Kidney epithelial cell (primary cell): ENCODE data around the gene NCKAP5. TPM values are rescaled to one million over a fixed set of nuclear protein-coding genes. Genes with fewer than 3 reads are reported as not detected.

ENCODE experiments used
- DNase-seq: peaks from one replicate; pipeline ENCODE4 v3.0.0-alpha.2; 2010; ENCODE audit warnings: low read depth
- H3K27me3 ChIP-seq: 2 replicates; pipeline ENCODE4 v1.6.0; 2011; ENCODE audit warnings: low read length; ENCODE audit not compliant: control insufficient read depth, insufficient read depth
- H3K36me3 ChIP-seq: 2 replicates; pipeline ENCODE4 v1.5.1; 2011; ENCODE audit warnings: low read length; ENCODE audit not compliant: control insufficient read depth, insufficient read depth
- H3K4me3 ChIP-seq: 2 replicates; pipeline ENCODE4 v1.5.1; 2011; ENCODE audit warnings: low read depth, mild to moderate bottlenecking, control low read depth, low read length
- total RNA-seq: library from RNA; depleted of rRNA; stranded (reverse); fragments of >200 nt; gene quantifications from 2 replicates; pipeline ENCODE4 v1.2.3, GENCODE V29; 2015
- TF ChIP-seq, protein P1 (sequence below): IDR thresholded peaks from 2 replicates; pipeline ENCODE4 v1.5.1; 2011; ENCODE audit warnings: mild to moderate bottlenecking, moderate library complexity, low read length, control low read depth, inconsistent platforms; ENCODE audit not compliant: insufficient read depth, poor library complexity, severe bottlenecking

NCKAP5 gene
- total RNA-seq, 1 donor from 2014 or later, result 0.33 TPM

DNA sequence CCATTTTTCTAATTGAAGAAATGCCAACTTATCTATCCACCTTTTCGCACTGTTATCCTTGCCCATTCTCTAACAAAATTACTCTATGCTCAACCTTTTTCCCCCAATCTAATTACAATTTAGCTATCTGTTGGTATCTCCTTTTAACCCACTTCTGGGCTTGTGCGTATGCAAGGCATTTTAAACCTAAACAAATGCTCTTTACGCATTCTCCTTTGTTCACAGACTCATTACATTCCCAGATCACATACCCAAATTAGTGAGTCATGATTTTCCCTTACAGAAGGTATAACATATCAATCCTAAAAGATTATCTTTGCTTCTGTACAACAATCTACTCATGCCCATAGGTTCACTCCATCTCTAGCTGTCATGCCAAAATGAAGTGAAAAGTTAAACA, 826.5 kb downstream of the NCKAP5 start:
- H3K36me3 ChIP-seq, result no peaks in the 10 kb centered on the region
- TF ChIP-seq, protein P1, sequence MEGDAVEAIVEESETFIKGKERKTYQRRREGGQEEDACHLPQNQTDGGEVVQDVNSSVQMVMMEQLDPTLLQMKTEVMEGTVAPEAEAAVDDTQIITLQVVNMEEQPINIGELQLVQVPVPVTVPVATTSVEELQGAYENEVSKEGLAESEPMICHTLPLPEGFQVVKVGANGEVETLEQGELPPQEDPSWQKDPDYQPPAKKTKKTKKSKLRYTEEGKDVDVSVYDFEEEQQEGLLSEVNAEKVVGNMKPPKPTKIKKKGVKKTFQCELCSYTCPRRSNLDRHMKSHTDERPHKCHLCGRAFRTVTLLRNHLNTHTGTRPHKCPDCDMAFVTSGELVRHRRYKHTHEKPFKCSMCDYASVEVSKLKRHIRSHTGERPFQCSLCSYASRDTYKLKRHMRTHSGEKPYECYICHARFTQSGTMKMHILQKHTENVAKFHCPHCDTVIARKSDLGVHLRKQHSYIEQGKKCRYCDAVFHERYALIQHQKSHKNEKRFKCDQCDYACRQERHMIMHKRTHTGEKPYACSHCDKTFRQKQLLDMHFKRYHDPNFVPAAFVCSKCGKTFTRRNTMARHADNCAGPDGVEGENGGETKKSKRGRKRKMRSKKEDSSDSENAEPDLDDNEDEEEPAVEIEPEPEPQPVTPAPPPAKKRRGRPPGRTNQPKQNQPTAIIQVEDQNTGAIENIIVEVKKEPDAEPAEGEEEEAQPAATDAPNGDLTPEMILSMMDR, result no peak
- no peak for DNase-seq
- H3K4me3 ChIP-seq, result no peak overlapping the region
- no peaks in the 10 kb centered on the region for H3K27me3 ChIP-seq

DNA sequence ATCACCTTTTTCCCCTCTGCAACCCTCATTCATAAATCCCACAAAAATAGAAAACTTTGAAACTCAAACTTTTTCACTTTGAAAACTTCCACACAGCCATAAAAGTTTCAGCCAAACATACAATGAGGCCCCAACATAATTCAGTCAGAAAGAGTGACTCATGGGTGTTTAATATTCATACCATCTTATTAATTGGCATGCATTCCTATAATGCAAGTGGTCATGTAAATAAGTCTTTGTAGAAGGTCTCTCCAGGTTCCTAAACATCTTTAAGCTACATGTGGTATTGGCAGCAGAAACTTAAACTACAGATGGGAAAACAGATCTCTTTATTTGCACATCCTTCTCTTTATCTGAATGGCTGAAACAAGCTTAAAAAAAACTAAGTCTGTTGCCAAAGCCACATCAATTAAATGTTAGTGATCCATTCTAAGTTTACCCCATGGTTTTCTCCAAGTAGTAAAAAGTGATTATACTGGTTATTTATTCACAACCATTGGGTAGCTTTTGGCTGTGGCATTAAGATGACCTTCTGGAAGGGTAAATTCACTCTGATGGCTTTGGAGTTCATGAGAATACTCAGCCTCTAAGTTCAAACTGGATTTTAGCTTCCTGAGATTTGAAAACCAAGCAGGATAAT, 828.1 kb downstream of the NCKAP5 start:
- Histone ChIP-seq H3K27me3 (no peaks in the 10 kb centered on the region), H3K4me3 (no peak overlapping the region), H3K36me3 (no peaks in the 10 kb centered on the region)
- DNase-seq, result no peak
- TF ChIP-seq, protein P1, result no peak

DNA sequence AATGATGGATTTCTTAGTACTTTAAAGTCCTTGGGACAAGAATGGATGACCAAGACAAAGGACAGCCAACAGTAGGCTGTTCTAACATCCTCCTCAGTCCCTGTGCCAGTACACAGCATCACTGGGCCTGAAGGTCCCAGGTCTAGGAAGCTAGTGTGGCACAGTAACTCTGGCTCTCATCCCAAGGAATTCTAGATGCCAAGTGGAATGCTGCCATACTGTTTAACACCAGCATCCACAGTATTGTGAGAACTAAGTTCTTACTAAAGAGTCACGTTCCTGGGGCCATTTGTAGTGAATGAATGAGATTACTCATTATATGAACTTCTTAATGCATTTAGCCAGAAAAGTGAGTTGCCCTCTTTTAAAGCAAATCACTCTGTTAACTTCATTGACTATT, 830.0 kb downstream of the NCKAP5 start:
- TF ChIP-seq, protein P1, result no peak
- DNase-seq, result no peak
- Histone ChIP-seq H3K4me3 (no peak overlapping the region), H3K27me3 (no peaks in the 10 kb centered on the region), H3K36me3 (no peaks in the 10 kb centered on the region)

DNA sequence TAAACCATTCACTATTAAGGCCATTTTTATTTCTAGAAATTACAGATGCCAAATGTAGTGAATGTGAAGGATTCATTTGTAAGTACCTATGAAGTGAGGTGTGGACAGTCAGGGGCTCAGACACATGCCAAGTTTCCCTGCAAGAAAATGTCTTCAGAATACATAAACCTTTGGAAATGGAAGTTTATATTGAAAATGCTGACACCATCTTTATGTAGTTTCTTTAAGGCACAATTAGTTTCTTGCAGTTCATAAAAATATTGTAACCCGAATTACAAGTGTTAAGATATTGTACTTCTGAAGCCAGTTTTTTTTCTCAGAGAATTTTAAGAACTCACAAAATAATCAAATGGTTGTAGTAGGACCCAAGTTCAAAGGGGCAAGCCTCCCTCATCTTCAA, 832.2 kb downstream of the NCKAP5 start:
- no peak for DNase-seq
- Histone ChIP-seq H3K27me3 (no peaks in the 10 kb centered on the region), H3K36me3 (no peaks in the 10 kb centered on the region), H3K4me3 (no peak overlapping the region)
- TF ChIP-seq, protein P1, result no peak

DNA sequence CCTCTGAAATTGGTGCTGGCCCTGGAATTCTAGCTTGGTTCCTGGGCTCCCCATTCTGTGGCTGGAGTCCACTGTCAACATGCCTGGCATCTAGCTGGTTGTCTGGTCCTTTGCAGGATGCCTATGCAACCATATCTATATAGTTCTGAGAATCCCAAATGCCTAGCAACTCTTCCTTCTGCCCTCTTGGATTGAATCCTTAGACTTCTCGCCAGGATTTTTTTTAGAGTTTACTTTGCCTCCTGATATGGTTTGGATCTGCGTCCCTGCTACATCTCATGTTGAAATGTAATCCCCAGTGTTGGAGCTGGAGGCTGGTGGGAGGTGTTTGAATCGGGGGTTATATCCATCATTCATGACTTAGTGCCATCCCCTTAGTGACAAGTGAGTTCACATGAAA, 833.3 kb downstream of the NCKAP5 start:
- H3K4me3 ChIP-seq, result no peak overlapping the region
- TF ChIP-seq, protein P1, result no peak
- no peaks in the 10 kb centered on the region for H3K27me3 ChIP-seq
- no peak for DNase-seq
- no peaks in the 10 kb centered on the region for H3K36me3 ChIP-seq

DNA sequence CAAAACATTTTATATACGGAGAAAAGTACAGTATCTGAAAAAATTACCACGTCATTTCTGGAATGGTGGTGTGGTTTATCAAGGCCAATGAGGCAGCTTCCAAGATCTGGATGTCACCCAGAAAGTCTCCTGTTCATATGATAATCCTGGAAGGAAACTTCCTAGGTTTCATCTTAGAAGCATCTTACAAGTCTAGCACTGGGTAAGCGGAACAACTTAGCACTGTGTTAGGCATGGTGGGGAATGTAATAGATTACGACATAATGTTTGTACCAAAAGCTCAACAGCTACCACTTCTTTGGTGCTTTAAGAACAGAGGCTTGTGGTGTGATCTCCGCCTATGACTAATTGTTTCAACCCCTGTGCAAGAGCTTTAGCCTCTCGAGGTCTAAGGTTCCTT, 835.2 kb downstream of the NCKAP5 start:
- no peaks in the 10 kb centered on the region for H3K36me3 ChIP-seq
- TF ChIP-seq, protein P1, result no peak
- H3K4me3 ChIP-seq, result no peak overlapping the region
- H3K27me3 ChIP-seq, result no peaks in the 10 kb centered on the region
- DNase-seq, result no peak
